ENCODE results near the gene UGT8. TPM values are rescaled to one million over a fixed set of nuclear protein-coding genes. Genes with fewer than 3 reads are reported as not detected.
A peak's percentile ranks its signal among the peaks of the same experiment; 100 is the strongest.

The UGT8 gene
- total RNA-seq, 1 donor from 2014 or later = 4.3 TPM

DNA sequence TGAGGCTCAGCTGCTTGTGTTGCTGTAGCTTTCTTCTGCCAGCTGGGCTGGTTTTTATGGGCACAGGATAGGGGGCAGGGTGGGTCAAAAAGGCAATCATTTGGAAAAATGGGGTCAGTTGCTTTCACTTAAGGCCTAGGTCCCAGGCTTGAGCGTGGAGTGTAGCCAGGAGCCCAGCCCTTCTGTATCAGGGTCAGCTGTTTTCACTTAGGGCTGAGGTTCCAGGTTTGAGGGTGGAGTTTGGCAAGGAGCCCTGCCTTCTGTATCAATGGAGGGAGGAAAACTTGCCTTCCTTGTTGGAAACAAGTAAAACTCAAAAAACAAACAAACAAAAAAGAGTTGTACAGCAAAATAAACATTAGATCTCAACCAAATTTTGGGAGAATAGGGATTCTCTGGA is 37.0 kb upstream of the UGT8 start:
- H4K20me1 ChIP-seq (ENCODE audit: low read depth) = no peaks in the 10 kb centered on the region
- H3K27ac Mint-ChIP-seq = no peak overlapping the region
- H3F3A ChIP-seq (ENCODE audit: low read depth) = no peaks in the 10 kb centered on the region
- TF ChIP-seq, protein P1, sequence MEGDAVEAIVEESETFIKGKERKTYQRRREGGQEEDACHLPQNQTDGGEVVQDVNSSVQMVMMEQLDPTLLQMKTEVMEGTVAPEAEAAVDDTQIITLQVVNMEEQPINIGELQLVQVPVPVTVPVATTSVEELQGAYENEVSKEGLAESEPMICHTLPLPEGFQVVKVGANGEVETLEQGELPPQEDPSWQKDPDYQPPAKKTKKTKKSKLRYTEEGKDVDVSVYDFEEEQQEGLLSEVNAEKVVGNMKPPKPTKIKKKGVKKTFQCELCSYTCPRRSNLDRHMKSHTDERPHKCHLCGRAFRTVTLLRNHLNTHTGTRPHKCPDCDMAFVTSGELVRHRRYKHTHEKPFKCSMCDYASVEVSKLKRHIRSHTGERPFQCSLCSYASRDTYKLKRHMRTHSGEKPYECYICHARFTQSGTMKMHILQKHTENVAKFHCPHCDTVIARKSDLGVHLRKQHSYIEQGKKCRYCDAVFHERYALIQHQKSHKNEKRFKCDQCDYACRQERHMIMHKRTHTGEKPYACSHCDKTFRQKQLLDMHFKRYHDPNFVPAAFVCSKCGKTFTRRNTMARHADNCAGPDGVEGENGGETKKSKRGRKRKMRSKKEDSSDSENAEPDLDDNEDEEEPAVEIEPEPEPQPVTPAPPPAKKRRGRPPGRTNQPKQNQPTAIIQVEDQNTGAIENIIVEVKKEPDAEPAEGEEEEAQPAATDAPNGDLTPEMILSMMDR (IDR thresholded peaks at IDR 0.05) = no peak
- TF ChIP-seq EZH2phosphoT487 (IDR thresholded peaks at IDR 0.05) (no peak), EZH2 (IDR thresholded peaks at IDR 0.05) (no peak)
- H3K4me3 ChIP-seq = no peak overlapping the region
- H3K36me3 Mint-ChIP-seq = peaks cover 2% of the 10 kb centered on the region
- no peaks in the 10 kb centered on the region for H3K36me3 ChIP-seq
- H3K9me3 Mint-ChIP-seq = peaks cover 16% of the 10 kb centered on the region
- no peak overlapping the region for H3K4me3 Mint-ChIP-seq
- H3K4me2 ChIP-seq = no peak overlapping the region
- no peaks in the 10 kb centered on the region for H3K27me3 Mint-ChIP-seq (ENCODE audit: insufficient read depth, low read depth)
- H2AFZ ChIP-seq (replicated peaks) = no peak overlapping the region
- no peak overlapping the region for H3K9ac ChIP-seq
- H3K79me2 ChIP-seq (ENCODE audit: low read depth) = no peaks in the 10 kb centered on the region
- DNase-seq (ENCODE audit: low spot score) = no peak
- H3K9me3 ChIP-seq (ENCODE audit: low read depth) = peaks cover 27% of the 10 kb centered on the region
- no peaks in the 10 kb centered on the region for H3K27me3 ChIP-seq
- H3K27ac ChIP-seq = no peak overlapping the region
- peaks cover 9% of the 10 kb centered on the region for H3K4me1 ChIP-seq
- no peaks in the 10 kb centered on the region for H3K4me1 Mint-ChIP-seq

DNA sequence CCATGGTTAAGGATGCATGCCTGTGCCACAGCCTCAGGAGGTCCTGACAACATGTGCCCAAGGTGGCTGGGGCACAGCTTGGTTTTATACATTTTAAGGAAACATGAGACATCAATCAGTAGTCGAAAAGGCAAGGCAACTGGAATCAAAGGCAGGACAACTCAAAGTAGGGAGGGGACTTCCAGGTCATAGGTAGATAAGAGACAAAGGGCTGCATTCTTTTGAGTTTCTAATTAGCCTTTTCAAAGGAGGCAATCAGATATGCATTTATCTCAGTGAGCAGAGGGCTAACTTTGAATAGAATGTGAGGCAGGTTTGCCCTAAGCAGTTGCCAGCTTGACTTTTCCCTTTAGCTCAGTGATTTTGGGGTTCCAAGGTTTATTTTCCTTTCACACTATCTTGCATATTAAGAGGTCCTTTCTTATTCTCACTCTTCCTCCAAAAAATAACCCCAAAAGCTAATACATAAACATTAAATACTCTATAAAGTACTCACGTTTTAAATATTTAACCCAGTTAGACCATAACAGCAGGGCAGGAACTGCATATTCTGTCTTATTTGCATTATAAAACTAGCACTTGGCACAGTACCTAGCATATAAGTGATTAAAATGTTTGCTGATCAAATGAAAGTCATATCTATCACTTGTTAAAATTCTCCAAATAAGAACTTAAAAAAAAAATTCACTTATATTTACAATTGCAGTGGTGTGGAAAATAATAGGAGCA is 36.3 kb upstream of the UGT8 start:
- no peak overlapping the region for H3K27ac Mint-ChIP-seq
- no peaks in the 10 kb centered on the region for H3K27me3 Mint-ChIP-seq (ENCODE audit: insufficient read depth, low read depth)
- H3K9me3 ChIP-seq (ENCODE audit: low read depth) = peaks cover 27% of the 10 kb centered on the region
- no peak overlapping the region for H3K4me3 ChIP-seq
- H3K36me3 Mint-ChIP-seq = peaks cover 2% of the 10 kb centered on the region
- H3K4me3 Mint-ChIP-seq = no peak overlapping the region
- TF ChIP-seq EZH2phosphoT487 (IDR thresholded peaks at IDR 0.05) = no peak
- TF ChIP-seq EZH2 (IDR thresholded peaks at IDR 0.05) = no peak
- TF ChIP-seq, protein P1 (IDR thresholded peaks at IDR 0.05) = no peak
- H3K27me3 ChIP-seq = no peaks in the 10 kb centered on the region
- H2AFZ ChIP-seq (replicated peaks) = no peak overlapping the region
- H3K9ac ChIP-seq = no peak overlapping the region
- no peaks in the 10 kb centered on the region for H4K20me1 ChIP-seq (ENCODE audit: low read depth)
- H3K27ac ChIP-seq = no peak overlapping the region
- no peaks in the 10 kb centered on the region for H3F3A ChIP-seq (ENCODE audit: low read depth)
- H3K4me1 ChIP-seq = peaks cover 9% of the 10 kb centered on the region
- DNase-seq (ENCODE audit: low spot score) = peak; percentile 39
- H3K36me3 ChIP-seq = no peaks in the 10 kb centered on the region
- H3K79me2 ChIP-seq (ENCODE audit: low read depth) = no peaks in the 10 kb centered on the region
- H3K4me1 Mint-ChIP-seq = no peaks in the 10 kb centered on the region
- no peak overlapping the region for H3K4me2 ChIP-seq
- peaks cover 16% of the 10 kb centered on the region for H3K9me3 Mint-ChIP-seq

DNA sequence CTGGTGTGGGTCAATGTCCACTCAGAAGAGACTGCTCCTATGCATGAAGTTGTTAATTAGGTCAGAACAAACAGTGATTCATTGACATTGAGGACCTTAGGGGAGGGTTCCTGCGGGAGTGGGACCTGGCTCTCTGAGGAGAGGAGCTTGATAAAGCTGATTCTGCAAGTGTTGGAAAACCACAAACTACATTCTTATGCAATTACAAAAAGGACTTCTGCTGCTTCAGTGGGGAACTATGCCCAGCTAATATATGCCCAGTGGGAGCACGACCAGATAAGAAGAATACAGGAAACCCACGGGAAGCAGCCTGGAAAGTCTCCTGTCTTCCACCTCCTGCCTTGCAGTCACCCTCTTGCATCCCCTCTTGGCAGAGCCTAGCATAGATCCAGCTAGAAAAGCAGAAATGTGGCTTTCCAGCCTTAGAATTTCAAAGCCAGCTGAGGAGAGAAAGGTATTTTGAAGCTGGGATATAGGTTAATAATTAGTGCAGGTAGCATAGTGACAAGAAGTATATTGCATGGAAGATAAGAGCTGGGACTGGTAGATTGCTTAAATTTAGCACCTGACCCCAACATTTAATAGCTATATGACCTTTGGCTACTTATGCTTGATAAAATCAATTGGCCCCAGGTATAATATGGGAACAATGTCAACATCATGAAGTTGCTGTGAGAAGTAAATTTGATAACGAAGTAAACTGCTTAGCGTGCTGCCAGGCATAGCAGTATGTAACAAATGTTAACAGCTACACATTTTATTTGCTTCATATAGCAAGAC is 34.9 kb upstream of the UGT8 start:
- Histone ChIP-seq H3K27me3 (no peaks in the 10 kb centered on the region), H3K4me2 (no peak overlapping the region), H3K36me3 (no peaks in the 10 kb centered on the region), H3K4me1 (peaks cover 9% of the 10 kb centered on the region), H3K4me3 (no peak overlapping the region), H3K9me3 (ENCODE audit: low read depth) (peaks cover 15% of the 10 kb centered on the region), H3F3A (ENCODE audit: low read depth) (no peaks in the 10 kb centered on the region), H3K9ac (no peak overlapping the region), H2AFZ (replicated peaks) (no peak overlapping the region), H3K79me2 (ENCODE audit: low read depth) (no peaks in the 10 kb centered on the region), H4K20me1 (ENCODE audit: low read depth) (no peaks in the 10 kb centered on the region), H3K27ac (no peak overlapping the region)
- H3K4me3 Mint-ChIP-seq = no peak overlapping the region
- no peaks in the 10 kb centered on the region for H3K27me3 Mint-ChIP-seq (ENCODE audit: insufficient read depth, low read depth)
- TF ChIP-seq, protein P1 (IDR thresholded peaks at IDR 0.05) = no peak
- no peak for TF ChIP-seq EZH2 (IDR thresholded peaks at IDR 0.05)
- no peak for TF ChIP-seq EZH2phosphoT487 (IDR thresholded peaks at IDR 0.05)
- H3K4me1 Mint-ChIP-seq = no peaks in the 10 kb centered on the region
- no peak overlapping the region for H3K27ac Mint-ChIP-seq
- H3K36me3 Mint-ChIP-seq = no peaks in the 10 kb centered on the region
- no peak for DNase-seq (ENCODE audit: low spot score)
- H3K9me3 Mint-ChIP-seq = peaks cover 7% of the 10 kb centered on the region

Data from neural progenitor cell (in vitro differentiated cells).